ENCODE results near the gene CLIP4.

CLIP4 gene

GRCh38 chr2:29235411-29235810, 120.2 kb downstream of the CLIP4 start:
- in situ Hi-C loops (cut with MboI; ENCODE audit: low sequenced_read_pairs) = no loop called here

- in situ Hi-C loops (cut with MboI; ENCODE audit: low sequenced_read_pairs) = no loop called here
These were observed 120.9 kb downstream of the CLIP4 start for GRCh38 chr2:29236074-29236473.

GRCh38 chr2:29238497-29238896, 123.3 kb downstream of the CLIP4 start:
- in situ Hi-C loops (cut with MboI; ENCODE audit: low sequenced_read_pairs) = no loop called here
